Psoas muscle (tissue), 8 donors: Measurements from ENCODE around the gene PRSS22. TPM values are rescaled to one million over a fixed set of nuclear protein-coding genes. Genes with fewer than 3 reads are reported as not detected.

Source experiments
- ATAC-seq, 4 donors: fragments of 200-7000 bp; cut with Tn5 transposase; one replicate each; pipeline ENCODE4 v1.9.1; 2020; ENCODE audit warnings: moderate library complexity in 3 of 4, mild to moderate bottlenecking in 2 of 4
- DNase-seq, 2 donors: peaks; one replicate each; pipeline ENCODE4 v3.0.0-alpha.2; 2020
- H3K27ac ChIP-seq: fragments of 200-600 bp; one replicate; pipeline ENCODE4 v1.8.0; 2022
- H3K27me3 ChIP-seq, 3 donors: fragments of 200-600 bp in 1 of 3; one replicate each; pipeline versions ENCODE4 v1.6.1 to v1.8.0; 2013 to 2022; ENCODE audit warnings: low read length in 2 of 3, mild to moderate bottlenecking in 2 of 3, moderate library complexity in 1 of 3; ENCODE audit not compliant: insufficient read depth in 3 of 3
- H3K36me3 ChIP-seq, 2 donors: fragments of 200-600 bp in 1 of 2; one replicate each; pipeline versions ENCODE4 v1.6.1 to v1.8.0; 2013 to 2022; ENCODE audit warnings: low read depth in 1 of 2, mild to moderate bottlenecking in 1 of 2, moderate library complexity in 1 of 2; ENCODE audit not compliant: insufficient read depth in 1 of 2
- H3K4me1 ChIP-seq: fragments of 200-600 bp; one replicate; pipeline ENCODE4 v1.8.0; 2022
- H3K4me3 ChIP-seq: fragments of 200-600 bp; one replicate; pipeline ENCODE4 v1.8.0; 2022; ENCODE audit warnings: mild to moderate bottlenecking
- H3K9me3 ChIP-seq: fragments of 200-600 bp; one replicate; pipeline ENCODE4 v1.8.0; 2022
- WGBS, 3 donors: extraction: QIAGEN DNeasy Blood & Tissue Kit; methylation state at CpG; one replicate each; pipeline versions ENCODE4 v1.1.6 to v1.1.7; 2013; 5-methylcytosine and 5-hydroxymethylcytosine counted together
- intact Hi-C, 2 donors: fragments of 100-400 bp; cut with DNase I; formaldehyde crosslinking; loops; one replicate each; pipeline versions ENCODE4 v1.11.0 to v1.14.2; 2022
- polyA plus RNA-seq, 3 donors: library from polyadenylated mRNA; stranded (reverse); fragments of 200-250 nt; gene quantifications; one replicate each; pipeline ENCODE4 v1.2.3, GENCODE V29; 2013
- total RNA-seq, 4 donors: library from RNA; stranded (reverse); fragmentation: NEBNext Ultra II Directional in 2 of 4; extraction: Animal tissue kit (Norgen Biotek cat#: 25700) in 2 of 4; gene quantifications; one replicate each; pipeline versions ENCODE4 v1.2.1 to v1.2.4, GENCODE V29; 2021 to 2023
- TF ChIP-seq, protein P1 (sequence below): fragments of 200-600 bp; IDR thresholded peaks from one replicate; pipeline ENCODE4 v1.8.0; 2022; ENCODE audit warnings: antibody characterized with exemption
- donor health status: healthy with polysubstance abuse.
- donor health status: DM: no; HTN: no; CAD: no; lungs with moderate emphysema.
- donor health status: Bipolar disorder and iron deficiency.
- donor health status: healthy.
- donor health status: DM: yes; HTN: yes; CAD: no.
- donor health status: DM: no; HTN: no; CAD: no.
- donor health status: DM: no; HTN: no; CAD: no.
- donor health status: DM: yes; HTN: yes; CAD: no.

Gene PRSS22
- total and polyA plus RNA-seq, 7 donors, result 0.07 to 0.20 (median 0.13) TPM; not detected in 4

DNA sequence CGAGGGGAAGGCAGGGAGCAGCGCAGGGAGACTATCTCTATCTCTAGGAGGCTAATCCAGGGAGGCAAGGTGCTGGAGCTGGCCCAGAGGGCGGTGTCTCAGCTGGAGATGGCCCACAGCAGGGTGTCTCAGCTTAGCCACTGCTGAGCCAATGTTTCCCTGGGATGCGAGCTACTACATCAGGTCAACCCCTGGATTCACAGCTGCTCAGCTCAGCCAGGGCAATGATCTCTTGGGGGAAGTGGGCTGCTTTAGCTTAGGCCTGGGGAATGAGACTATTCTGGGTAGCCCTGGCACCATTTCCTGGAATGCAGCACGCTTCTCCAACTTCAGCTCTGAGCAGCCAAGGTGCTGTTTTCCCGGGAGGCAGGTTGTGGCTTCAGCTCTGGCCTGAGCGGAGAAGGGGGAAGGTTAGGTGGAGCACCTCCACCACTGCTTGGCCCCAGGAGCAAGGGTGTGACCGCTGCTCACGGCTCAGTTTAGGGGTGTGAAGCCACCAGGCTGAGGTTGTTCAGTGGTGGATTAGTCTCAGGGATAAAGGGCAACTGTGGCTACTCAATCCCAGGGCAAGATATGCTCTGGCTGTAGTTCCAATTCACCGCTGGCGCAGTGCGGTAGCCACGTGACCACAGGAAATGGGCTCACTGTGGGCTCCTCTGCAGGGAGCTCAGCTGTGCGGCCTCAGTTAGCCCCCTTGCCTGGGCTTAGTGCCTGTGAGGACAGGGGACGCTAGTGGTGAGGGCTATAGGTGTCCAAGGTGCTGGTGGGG, 46.1 kb downstream of the PRSS22 start:
- Histone ChIP-seq H3K9me3 (no peaks in the 10 kb centered on the region), H3K36me3 (no peaks in the 10 kb centered on the region), H3K27ac (no peak overlapping the region), H3K27me3 (peaks cover 0 to 10% (median 0%) of the 10 kb centered on the region in 3 donors), H3K4me3 (no peak overlapping the region), H3K4me1 (peaks cover 6% of the 10 kb centered on the region)
- intact Hi-C loops, result no loop called here
- ATAC-seq (peak in 2 of 4 donors; percentile 38 to 54), DNase-seq (no peak)
- TF ChIP-seq, protein P1, sequence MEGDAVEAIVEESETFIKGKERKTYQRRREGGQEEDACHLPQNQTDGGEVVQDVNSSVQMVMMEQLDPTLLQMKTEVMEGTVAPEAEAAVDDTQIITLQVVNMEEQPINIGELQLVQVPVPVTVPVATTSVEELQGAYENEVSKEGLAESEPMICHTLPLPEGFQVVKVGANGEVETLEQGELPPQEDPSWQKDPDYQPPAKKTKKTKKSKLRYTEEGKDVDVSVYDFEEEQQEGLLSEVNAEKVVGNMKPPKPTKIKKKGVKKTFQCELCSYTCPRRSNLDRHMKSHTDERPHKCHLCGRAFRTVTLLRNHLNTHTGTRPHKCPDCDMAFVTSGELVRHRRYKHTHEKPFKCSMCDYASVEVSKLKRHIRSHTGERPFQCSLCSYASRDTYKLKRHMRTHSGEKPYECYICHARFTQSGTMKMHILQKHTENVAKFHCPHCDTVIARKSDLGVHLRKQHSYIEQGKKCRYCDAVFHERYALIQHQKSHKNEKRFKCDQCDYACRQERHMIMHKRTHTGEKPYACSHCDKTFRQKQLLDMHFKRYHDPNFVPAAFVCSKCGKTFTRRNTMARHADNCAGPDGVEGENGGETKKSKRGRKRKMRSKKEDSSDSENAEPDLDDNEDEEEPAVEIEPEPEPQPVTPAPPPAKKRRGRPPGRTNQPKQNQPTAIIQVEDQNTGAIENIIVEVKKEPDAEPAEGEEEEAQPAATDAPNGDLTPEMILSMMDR, result no peak
- 24 to 33% (median 25%) methylated on average over 15 of the region's 15 CpGs for WGBS, 3 donors

DNA sequence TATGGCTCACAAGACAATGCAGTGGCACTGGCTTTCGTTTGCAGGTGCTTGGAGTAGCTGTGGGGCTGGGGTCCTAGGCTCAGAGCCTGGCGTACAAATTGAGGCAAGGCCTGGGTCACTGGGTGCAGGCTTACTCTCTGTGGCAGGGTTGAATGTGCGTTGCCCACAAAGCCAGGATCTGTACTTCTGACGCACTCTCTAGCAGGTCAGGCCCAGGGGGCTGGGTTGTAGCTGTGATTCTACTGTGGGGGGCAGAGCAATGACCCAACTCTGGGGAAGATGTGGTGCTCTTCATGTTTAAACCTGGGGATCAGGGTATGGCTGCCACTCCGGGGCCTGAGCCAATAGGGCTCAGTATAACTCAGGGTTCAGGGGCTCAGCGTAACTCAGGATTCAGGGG, 47.3 kb downstream of the PRSS22 start:
- Histone ChIP-seq H3K27ac (no peak overlapping the region), H3K4me3 (no peak overlapping the region), H3K4me1 (peaks cover 6% of the 10 kb centered on the region), H3K9me3 (no peaks in the 10 kb centered on the region), H3K27me3 (peaks cover 0 to 4% (median under 1%) of the 10 kb centered on the region in 3 donors), H3K36me3 (no peaks in the 10 kb centered on the region)
- 76 to 90% (median 86%) methylated on average over 6 of the region's 6 CpGs for WGBS, 3 donors
- TF ChIP-seq, protein P1, result no peak
- no peak for ATAC-seq
- intact Hi-C loops, result no loop called here
- no peak for DNase-seq

DNA sequence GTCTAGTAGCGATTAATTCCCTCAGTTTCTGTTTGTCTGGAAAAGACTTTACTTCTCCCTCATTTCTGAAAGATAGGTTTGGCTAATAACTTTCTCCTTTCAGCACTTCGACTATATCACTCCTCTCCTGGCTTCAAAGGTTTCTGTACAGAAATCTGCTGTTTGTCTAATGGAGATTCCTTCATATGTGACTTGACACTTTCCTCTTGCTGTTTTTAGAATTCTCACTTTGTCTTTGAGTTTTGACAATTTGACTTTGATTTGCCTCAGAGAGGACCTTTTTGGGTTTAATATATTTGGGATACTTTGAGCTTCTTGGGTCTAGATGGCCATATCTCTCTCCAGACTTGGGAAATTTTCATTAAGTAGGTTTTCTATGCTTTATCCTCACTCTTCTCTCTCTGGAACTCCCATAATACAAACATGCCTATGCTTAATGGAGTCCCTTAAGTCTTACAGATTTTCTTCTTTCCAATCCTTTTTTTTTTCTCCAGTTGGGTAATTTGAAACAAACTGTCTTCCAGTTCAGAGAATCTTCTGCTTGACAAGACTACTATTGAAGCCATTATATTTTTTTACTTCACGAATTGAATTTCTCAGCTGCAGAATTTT, 48.7 kb downstream of the PRSS22 start:
- intact Hi-C loops, result no loop called here
- 78 to 82% (median 80%) methylated on average over 3 of the region's 3 CpGs for WGBS, 3 donors
- H3K4me1 ChIP-seq, result peaks cover 6% of the 10 kb centered on the region
- no peak overlapping the region for H3K4me3 ChIP-seq
- TF ChIP-seq, protein P1, result no peak
- H3K36me3 ChIP-seq, result no peaks in the 10 kb centered on the region
- ATAC-seq (no peak), DNase-seq (no peak)
- H3K27ac ChIP-seq, result no peak overlapping the region
- H3K9me3 ChIP-seq, result peaks cover 3% of the 10 kb centered on the region
- peaks cover 0 to 3% (median 3%) of the 10 kb centered on the region in 3 donors for H3K27me3 ChIP-seq

DNA sequence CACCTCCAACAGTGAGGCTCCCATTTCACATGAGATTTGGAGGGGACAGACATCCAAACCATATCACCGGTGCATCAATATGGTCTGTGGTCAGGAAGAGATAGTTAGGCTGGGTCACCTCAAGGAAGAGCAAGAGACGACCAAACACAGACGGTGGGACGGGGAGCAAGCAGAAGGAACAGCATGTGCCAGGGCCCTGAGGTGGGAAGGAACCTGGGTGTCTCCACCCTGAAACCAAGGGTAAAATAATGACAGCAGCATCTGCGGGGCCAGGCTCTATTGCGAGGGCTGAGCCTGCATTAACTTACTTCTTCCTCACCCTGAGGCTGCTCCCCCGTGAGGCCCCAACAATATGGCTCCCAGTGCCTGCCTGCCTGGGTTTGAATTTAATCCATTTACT, 49.8 kb downstream of the PRSS22 start:
- no peak for ATAC-seq
- H3K27me3 ChIP-seq, result peaks cover 0 to 3% (median 3%) of the 10 kb centered on the region in 3 donors
- no peak overlapping the region for H3K27ac ChIP-seq
- H3K4me1 ChIP-seq, result peaks cover 6% of the 10 kb centered on the region
- intact Hi-C loops, result no loop called here
- WGBS, 3 donors, result 85 to 88% (median 88%) methylated on average over 7 of the region's 7 CpGs
- no peak overlapping the region for H3K4me3 ChIP-seq
- no peaks in the 10 kb centered on the region for H3K36me3 ChIP-seq
- TF ChIP-seq, protein P1, result no peak
- peak in 1 of 2 donors; percentile 21 for DNase-seq
- H3K9me3 ChIP-seq, result peaks cover 13% of the 10 kb centered on the region
